Measurements from ENCODE around the gene PNMA1.

Gene PNMA1

GRCh38 chr14:73744175-73744867 lies 30.1 kb upstream of the PNMA1 start:
- H3K9ac ChIP-seq (ENCODE audit: low read length) = no peak overlapping the region
- H3K27ac ChIP-seq (ENCODE audit: low read length) = no peak overlapping the region
- H4K20me1 ChIP-seq (ENCODE audit: insufficient read depth, low read length) = peaks cover 100% of the 10 kb centered on the region

DNA sequence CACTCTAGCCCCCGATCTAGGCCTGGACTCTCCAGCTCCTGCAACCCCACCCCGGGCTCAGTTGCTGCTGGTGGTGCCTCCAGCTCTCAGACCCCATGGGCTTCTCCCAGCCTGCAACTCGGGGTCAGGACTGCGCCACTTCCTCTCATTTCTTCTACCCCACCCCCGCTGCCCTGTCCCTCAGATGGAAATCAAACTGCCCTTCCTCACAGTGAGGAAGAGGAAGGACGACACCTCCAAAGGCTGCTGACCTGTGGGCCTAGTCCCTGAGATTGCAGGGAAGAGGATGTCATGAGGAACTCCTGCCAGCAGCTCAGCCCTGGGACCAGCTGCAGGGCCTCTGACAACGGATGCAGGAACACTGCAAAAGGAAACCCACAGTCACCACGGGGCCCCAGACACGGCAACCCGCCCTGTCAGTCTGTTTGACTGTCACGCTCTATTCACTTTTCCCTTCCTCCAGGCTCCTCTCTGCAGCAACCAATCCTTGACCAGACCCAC lies 29.3 kb upstream of the PNMA1 start:
- TF ChIP-seq, protein P1, sequence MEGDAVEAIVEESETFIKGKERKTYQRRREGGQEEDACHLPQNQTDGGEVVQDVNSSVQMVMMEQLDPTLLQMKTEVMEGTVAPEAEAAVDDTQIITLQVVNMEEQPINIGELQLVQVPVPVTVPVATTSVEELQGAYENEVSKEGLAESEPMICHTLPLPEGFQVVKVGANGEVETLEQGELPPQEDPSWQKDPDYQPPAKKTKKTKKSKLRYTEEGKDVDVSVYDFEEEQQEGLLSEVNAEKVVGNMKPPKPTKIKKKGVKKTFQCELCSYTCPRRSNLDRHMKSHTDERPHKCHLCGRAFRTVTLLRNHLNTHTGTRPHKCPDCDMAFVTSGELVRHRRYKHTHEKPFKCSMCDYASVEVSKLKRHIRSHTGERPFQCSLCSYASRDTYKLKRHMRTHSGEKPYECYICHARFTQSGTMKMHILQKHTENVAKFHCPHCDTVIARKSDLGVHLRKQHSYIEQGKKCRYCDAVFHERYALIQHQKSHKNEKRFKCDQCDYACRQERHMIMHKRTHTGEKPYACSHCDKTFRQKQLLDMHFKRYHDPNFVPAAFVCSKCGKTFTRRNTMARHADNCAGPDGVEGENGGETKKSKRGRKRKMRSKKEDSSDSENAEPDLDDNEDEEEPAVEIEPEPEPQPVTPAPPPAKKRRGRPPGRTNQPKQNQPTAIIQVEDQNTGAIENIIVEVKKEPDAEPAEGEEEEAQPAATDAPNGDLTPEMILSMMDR (IDR thresholded peaks at IDR 0.05; ENCODE audit: low read depth, low read length) = no peak
- TF ChIP-seq EZH2phosphoT487 (IDR thresholded peaks at IDR 0.05; ENCODE audit: low read depth) = no peak
- Histone ChIP-seq H3K9ac (ENCODE audit: low read length) (no peak overlapping the region), H3K27me3 (ENCODE audit: low read depth, low read length) (no peaks in the 10 kb centered on the region), H3K4me1 (ENCODE audit: low read length) (peaks cover 45% of the 10 kb centered on the region), H3K36me3 (replicated peaks; ENCODE audit: low read depth, low read length) (peaks cover 20% of the 10 kb centered on the region), H3K4me2 (ENCODE audit: low read length) (no peak overlapping the region), H3K79me2 (ENCODE audit: low read length) (peaks cover 100% of the 10 kb centered on the region), H3K27ac (ENCODE audit: low read length) (no peak overlapping the region), H3K4me3 (ENCODE audit: low read length) (no peak overlapping the region), H4K20me1 (ENCODE audit: insufficient read depth, low read length) (peaks cover 100% of the 10 kb centered on the region), H2AFZ (ENCODE audit: low read depth, low read length) (no peak overlapping the region), H3K9me3 (ENCODE audit: insufficient read depth, low read length) (no peaks in the 10 kb centered on the region)

More at GRCh38 chr14:73744175-73744867, 30.1 kb upstream of the PNMA1 start:
- Histone ChIP-seq H3K79me2 (ENCODE audit: low read length) (peaks cover 100% of the 10 kb centered on the region), H3K4me1 (ENCODE audit: low read length) (peaks cover 45% of the 10 kb centered on the region), H3K4me2 (ENCODE audit: low read length) (no peak overlapping the region), H3K27me3 (ENCODE audit: low read depth, low read length) (no peaks in the 10 kb centered on the region), H3K9me3 (ENCODE audit: insufficient read depth, low read length) (no peaks in the 10 kb centered on the region), H3K36me3 (replicated peaks; ENCODE audit: low read depth, low read length) (peaks cover 13% of the 10 kb centered on the region), H3K4me3 (ENCODE audit: low read length) (no peak overlapping the region), H2AFZ (ENCODE audit: low read depth, low read length) (no peak overlapping the region)
- TF ChIP-seq, protein P1 (IDR thresholded peaks at IDR 0.05; ENCODE audit: low read depth, low read length) = no peak

- peaks cover 44% of the 10 kb centered on the region for H3K4me1 ChIP-seq (ENCODE audit: low read length)
- H3K4me2 ChIP-seq (ENCODE audit: low read length) = no peak overlapping the region
- H3K9me3 ChIP-seq (ENCODE audit: insufficient read depth, low read length) = no peaks in the 10 kb centered on the region
- TF ChIP-seq, protein P1 (IDR thresholded peaks at IDR 0.05; ENCODE audit: low read depth, low read length) = no peak
- TF ChIP-seq EZH2phosphoT487 (IDR thresholded peaks at IDR 0.05; ENCODE audit: low read depth) = no peak
- H3K36me3 ChIP-seq (replicated peaks; ENCODE audit: low read depth, low read length) = peaks cover 24% of the 10 kb centered on the region
- no peak overlapping the region for H3K9ac ChIP-seq (ENCODE audit: low read length)
- no peak overlapping the region for H2AFZ ChIP-seq (ENCODE audit: low read depth, low read length)
- no peaks in the 10 kb centered on the region for H3K27me3 ChIP-seq (ENCODE audit: low read depth, low read length)
- no peak overlapping the region for H3K4me3 ChIP-seq (ENCODE audit: low read length)
- H3K79me2 ChIP-seq (ENCODE audit: low read length) = peaks cover 94% of the 10 kb centered on the region
- no peak overlapping the region for H3K27ac ChIP-seq (ENCODE audit: low read length)
- peaks cover 96% of the 10 kb centered on the region for H4K20me1 ChIP-seq (ENCODE audit: insufficient read depth, low read length)
These were observed 28.5 kb upstream of the PNMA1 start for GRCh38 chr14:73742520-73743238.

DNA sequence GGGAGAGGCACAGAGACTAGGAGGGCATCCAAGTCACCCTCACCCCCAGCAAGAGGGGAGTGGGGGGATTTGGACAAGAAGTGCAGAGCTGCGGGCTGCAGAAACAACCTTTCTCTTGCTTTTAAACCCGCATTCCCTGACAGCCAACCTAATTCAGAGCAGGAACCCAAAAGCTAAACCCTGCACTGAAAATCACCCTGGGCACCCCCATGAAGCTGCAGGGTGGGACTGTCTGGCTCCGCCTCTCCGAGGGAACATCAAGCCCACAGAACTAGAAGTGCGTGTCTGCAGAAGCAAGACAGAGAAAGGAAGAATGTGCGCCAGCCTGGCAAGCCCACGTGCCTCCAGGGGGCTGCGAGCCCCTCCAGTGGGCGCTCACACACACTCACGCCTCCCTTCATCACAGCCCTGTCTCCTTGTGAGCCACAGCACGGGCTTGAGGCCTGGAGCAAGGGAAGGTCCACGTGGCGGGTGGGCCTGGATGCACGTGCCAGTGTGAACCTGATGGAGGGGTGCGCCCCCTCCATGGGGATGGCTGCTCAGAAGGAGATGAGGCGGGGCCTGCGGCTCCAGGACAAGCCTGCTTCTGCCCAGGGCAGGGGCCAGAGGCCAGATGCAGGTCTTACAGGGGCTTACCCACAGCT lies 27.8 kb upstream of the PNMA1 start:
- peaks cover 88% of the 10 kb centered on the region for H3K79me2 ChIP-seq (ENCODE audit: low read length)
- H2AFZ ChIP-seq (ENCODE audit: low read depth, low read length) = no peak overlapping the region
- H3K27ac ChIP-seq (ENCODE audit: low read length) = no peak overlapping the region
- no peak overlapping the region for H3K4me3 ChIP-seq (ENCODE audit: low read length)
- peaks cover 93% of the 10 kb centered on the region for H4K20me1 ChIP-seq (ENCODE audit: insufficient read depth, low read length)
- H3K27me3 ChIP-seq (ENCODE audit: low read depth, low read length) = no peaks in the 10 kb centered on the region
- no peaks in the 10 kb centered on the region for H3K9me3 ChIP-seq (ENCODE audit: insufficient read depth, low read length)
- H3K4me2 ChIP-seq (ENCODE audit: low read length) = no peak overlapping the region
- H3K9ac ChIP-seq (ENCODE audit: low read length) = no peak overlapping the region
- peaks cover 37% of the 10 kb centered on the region for H3K4me1 ChIP-seq (ENCODE audit: low read length)
- TF ChIP-seq EZH2phosphoT487 (IDR thresholded peaks at IDR 0.05; ENCODE audit: low read depth) = no peak
- TF ChIP-seq, protein P1 (IDR thresholded peaks at IDR 0.05; ENCODE audit: low read depth, low read length) = no peak
- H3K36me3 ChIP-seq (replicated peaks; ENCODE audit: low read depth, low read length) = peaks cover 22% of the 10 kb centered on the region

All from OCI-LY3 (cell line).